OCI-LY1 (cell line): ENCODE data around the gene KCTD5.
"Not testable (repeated sequence)": the region's sequence is repeated elsewhere in the genome, so short reads cannot be mapped to it uniquely, and the experiment has no call there.

ENCODE experiments used
- H2AFZ ChIP-seq: fragments of 200-600 bp; sonication (generic), shearing (Covaris generic); 2 replicates; pipeline ENCODE4 v1.6.0; 2014; ENCODE audit warnings: antibody characterized with exemption, mild to moderate bottlenecking, low read length
- H3F3A ChIP-seq: fragments of 200-600 bp; sonication (generic), shearing (Covaris generic); 2 replicates; pipeline ENCODE4 v1.6.0; 2014; ENCODE audit warnings: mild to moderate bottlenecking, antibody characterized with exemption, low read length, moderate library complexity; ENCODE audit not compliant: insufficient read depth
- H3K27ac ChIP-seq: fragments of 200-600 bp; sonication (generic); 2 replicates; pipeline ENCODE4 v1.5.1; 2014; ENCODE audit warnings: low read length, mixed run types, mild to moderate bottlenecking, low read depth; ENCODE audit not compliant: poor library complexity, severe bottlenecking
- H3K27me3 ChIP-seq: fragments of 200-600 bp; sonication (generic); 2 replicates; pipeline ENCODE4 v1.6.0; 2014; ENCODE audit warnings: antibody characterized with exemption, mild to moderate bottlenecking, low read length, moderate library complexity; ENCODE audit not compliant: insufficient read depth
- H3K36me3 ChIP-seq: fragments of 200-600 bp; sonication (generic); 2 replicates; pipeline ENCODE4 v1.6.1; 2014; ENCODE audit warnings: mild to moderate bottlenecking, antibody characterized with exemption, low read length, moderate library complexity, mixed read lengths; ENCODE audit not compliant: insufficient read depth
- H3K4me1 ChIP-seq: fragments of 200-600 bp; sonication (generic); 2 replicates; pipeline ENCODE4 v1.5.1; 2014; ENCODE audit warnings: mild to moderate bottlenecking, low read length, moderate library complexity; ENCODE audit not compliant: insufficient read depth, severe bottlenecking
- H3K4me2 ChIP-seq: fragments of 200-600 bp; sonication (generic), shearing (Covaris generic); 2 replicates; pipeline ENCODE4 v1.6.1; 2014; ENCODE audit warnings: low read length
- H3K4me3 ChIP-seq: fragments of 200-600 bp; sonication (generic); 2 replicates; pipeline ENCODE4 v1.5.1; 2014; ENCODE audit warnings: low read length, low read depth, mild to moderate bottlenecking, mixed read lengths; ENCODE audit not compliant: poor library complexity, severe bottlenecking
- H3K79me2 ChIP-seq: fragments of 200-600 bp; shearing (Covaris generic); 2 replicates; pipeline ENCODE4 v1.6.1; 2016; ENCODE audit warnings: mixed run types, low read length, mixed read lengths; ENCODE audit not compliant: insufficient read depth
- H3K9ac ChIP-seq: fragments of 200-600 bp; sonication (generic), shearing (Covaris generic); 2 replicates; pipeline ENCODE4 v1.6.1; 2014; ENCODE audit warnings: mild to moderate bottlenecking, low read length, mixed read lengths
- H3K9me2 ChIP-seq: fragments of 200-600 bp; sonication (generic), shearing (Covaris generic); 2 replicates; pipeline ENCODE4 v1.6.1; 2014; ENCODE audit warnings: low read depth, mild to moderate bottlenecking, low read length, mixed read lengths
- H3K9me3 ChIP-seq: fragments of 200-600 bp; shearing (Covaris generic); 2 replicates; pipeline ENCODE4 v1.6.1; 2014; ENCODE audit warnings: low read length, mixed read lengths
- H4K20me1 ChIP-seq: fragments of 200-600 bp; sonication (generic), shearing (Covaris generic); 2 replicates; pipeline ENCODE4 v1.6.0; 2016; ENCODE audit warnings: mild to moderate bottlenecking, low read length; ENCODE audit not compliant: insufficient read depth
- CTCF ChIP-seq: fragments of 200-600 bp; sonication (generic), shearing (Covaris generic); IDR thresholded peaks from 2 replicates; pipeline ENCODE4 v1.5.1; 2017; ENCODE audit warnings: mild to moderate bottlenecking, antibody characterized with exemption, low read length, moderate library complexity, mixed read lengths
- EZH2 ChIP-seq: fragments of 200-600 bp; sonication (generic), shearing (Covaris generic); IDR thresholded peaks from 2 replicates; pipeline ENCODE4 v1.8.0; 2017; ENCODE audit warnings: borderline replicate concordance, mixed run types, mild to moderate bottlenecking, antibody characterized with exemption, low read length, moderate library complexity, mixed read lengths

Gene KCTD5

GRCh38 chr16:2692948-2693651, 10.8 kb downstream of the KCTD5 start:
- H3K9ac ChIP-seq = no peak overlapping the region
- H2AFZ ChIP-seq = no peak overlapping the region

GRCh38 chr16:2696601-2697250, 14.4 kb downstream of the KCTD5 start:
- not testable (repeated sequence) for H3K9me3 ChIP-seq, H3K27ac ChIP-seq, H3K9me2 ChIP-seq, H3K4me2 ChIP-seq, H3K79me2 ChIP-seq, H3K27me3 ChIP-seq, H3F3A ChIP-seq, H4K20me1 ChIP-seq, H2AFZ ChIP-seq, H3K9ac ChIP-seq, H3K4me3 ChIP-seq
- Histone ChIP-seq H3K36me3 (peaks cover 21% of the 10 kb centered on the region; the same call in 1 of the 2 replicates), H3K4me1 (peaks cover 13% of the 10 kb centered on the region)

More at GRCh38 chr16:2692948-2693651, 10.8 kb downstream of the KCTD5 start:
- no peaks in the 10 kb centered on the region for H3F3A ChIP-seq
- TF ChIP-seq EZH2 (no peak), CTCF (no peak)
- H3K9me3 ChIP-seq = no peaks in the 10 kb centered on the region
- H3K79me2 ChIP-seq = no peaks in the 10 kb centered on the region
- no peak overlapping the region for H3K4me3 ChIP-seq
- peaks cover 6% of the 10 kb centered on the region; the same call in 1 of the 2 replicates for H3K36me3 ChIP-seq
- no peaks in the 10 kb centered on the region for H3K27me3 ChIP-seq
- H3K27ac ChIP-seq = peak overlapping the region; percentile 44
- H4K20me1 ChIP-seq = no peaks in the 10 kb centered on the region
- H3K4me1 ChIP-seq = peaks cover 13% of the 10 kb centered on the region
- no peak overlapping the region; the same call in 1 of the 2 replicates for H3K4me2 ChIP-seq
- H3K9me2 ChIP-seq = no peaks in the 10 kb centered on the region

GRCh38 chr16:2697401-2697948, 15.2 kb downstream of the KCTD5 start:
- peaks cover 21% of the 10 kb centered on the region; the same call in 1 of the 2 replicates for H3K36me3 ChIP-seq
- H3K27me3 ChIP-seq = no peaks in the 10 kb centered on the region
- H4K20me1 ChIP-seq = no peaks in the 10 kb centered on the region
- no peak overlapping the region for H3K27ac ChIP-seq
- no peaks in the 10 kb centered on the region for H3K9me3 ChIP-seq
- TF ChIP-seq EZH2 (no peak), CTCF (no peak)
- no peaks in the 10 kb centered on the region for H3K79me2 ChIP-seq
- no peaks in the 10 kb centered on the region for H3F3A ChIP-seq
- no peak overlapping the region for H2AFZ ChIP-seq
- no peak overlapping the region for H3K9ac ChIP-seq
- no peaks in the 10 kb centered on the region for H3K9me2 ChIP-seq
- H3K4me2 ChIP-seq = no peak overlapping the region
- peaks cover 12% of the 10 kb centered on the region for H3K4me1 ChIP-seq
- no peak overlapping the region for H3K4me3 ChIP-seq
